Fibroblast of skin of scalp (primary cell): Measurements from ENCODE around the gene KCNIP4.

ENCODE experiments used
- DNase-seq: peaks from one replicate; pipeline ENCODE4 v3.0.0-alpha.2; 2013

Gene KCNIP4

DNA sequence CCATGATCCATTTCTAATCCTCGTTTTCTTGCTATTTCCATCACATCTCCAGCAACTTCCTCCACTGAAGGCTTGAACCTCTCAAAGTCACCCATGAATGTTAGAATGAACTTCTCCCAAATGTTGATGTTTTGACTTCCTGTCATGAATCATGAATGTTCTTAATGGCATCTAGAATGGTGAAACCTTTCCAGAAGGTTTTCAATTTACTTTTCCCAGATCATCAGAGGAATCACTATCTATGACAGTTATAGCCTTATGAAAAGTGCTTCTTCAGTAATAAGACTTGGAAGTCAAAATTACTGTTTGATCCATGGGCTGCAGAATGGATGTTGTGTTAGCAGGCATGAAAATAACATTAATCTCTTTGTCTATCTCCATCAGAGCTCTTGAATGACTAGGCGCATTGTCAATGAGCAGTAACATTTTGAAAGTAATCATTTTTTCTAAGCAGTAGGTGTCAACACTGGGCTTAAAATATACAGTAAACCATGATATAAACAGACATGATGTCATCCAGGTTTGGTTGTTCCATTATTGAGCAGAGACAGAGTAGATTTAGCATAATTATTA lies 268.2 kb downstream of the KCNIP4 start:
- DNase-seq: no peak

DNA sequence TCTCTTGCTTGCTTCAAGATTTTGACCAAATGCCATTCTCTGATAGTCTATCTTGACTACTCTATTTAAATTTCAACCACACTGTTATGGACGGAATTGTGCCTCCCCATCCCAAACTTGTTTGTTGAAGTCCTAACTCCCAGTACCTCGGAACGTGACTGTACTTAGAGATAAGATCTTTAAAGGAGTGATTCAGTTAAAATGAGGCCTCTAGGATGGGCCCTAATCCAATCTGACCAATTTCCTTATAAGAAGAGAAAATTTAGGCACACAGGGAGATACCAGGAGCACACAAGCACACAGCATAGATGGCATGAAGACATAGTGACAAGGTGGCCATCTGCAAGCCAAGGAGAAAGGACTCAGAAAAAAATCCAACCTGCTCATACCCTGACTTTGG lies 269.9 kb downstream of the KCNIP4 start:
- DNase-seq: no peak

GRCh38 chr4:21677173-21677572 lies 271.4 kb downstream of the KCNIP4 start:
- DNase-seq: no peak

- no peak for DNase-seq
Measured at GRCh38 chr4:21664355-21664754, 284.2 kb downstream of the KCNIP4 start.

GRCh38 chr4:21656832-21657231 lies 291.7 kb downstream of the KCNIP4 start:
- DNase-seq: no peak

- DNase-seq: no peak
Measured at GRCh38 chr4:21655031-21655430, 293.5 kb downstream of the KCNIP4 start.

- DNase-seq: no peak
Measured at GRCh38 chr4:21652508-21653231, 295.9 kb downstream of the KCNIP4 start.

DNA sequence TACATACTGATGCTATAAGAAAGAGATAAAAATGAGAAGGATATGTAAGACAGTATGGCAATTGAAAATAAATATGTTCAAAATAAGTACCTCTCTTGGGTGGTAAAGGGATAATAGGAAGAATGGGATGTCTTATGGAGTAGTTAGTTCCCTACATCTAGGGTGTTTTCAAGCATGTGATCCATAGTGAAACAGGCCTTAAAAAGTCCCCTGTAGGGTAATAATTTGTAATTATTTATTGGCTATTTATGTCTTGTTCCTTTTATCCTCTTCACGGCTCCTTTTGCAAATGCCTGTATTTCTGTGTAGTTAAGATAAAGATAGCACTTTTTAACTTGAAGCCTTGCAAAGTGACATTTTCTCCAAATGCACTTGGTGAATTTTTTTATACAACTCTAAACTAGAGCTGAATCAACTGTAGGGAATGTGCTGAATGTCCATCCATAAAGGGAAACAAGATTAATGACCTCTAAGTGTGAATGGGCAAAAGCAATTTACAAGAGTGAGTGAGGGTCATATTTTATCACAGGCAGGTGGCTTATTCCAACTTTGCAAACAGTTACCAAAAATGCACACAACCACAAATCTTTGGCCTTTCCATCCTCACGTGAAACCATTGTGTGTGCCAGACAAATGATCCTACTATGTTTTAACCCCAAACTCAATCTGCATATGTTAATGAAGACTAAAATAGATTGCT lies 299.0 kb downstream of the KCNIP4 start:
- DNase-seq: no peak

DNA sequence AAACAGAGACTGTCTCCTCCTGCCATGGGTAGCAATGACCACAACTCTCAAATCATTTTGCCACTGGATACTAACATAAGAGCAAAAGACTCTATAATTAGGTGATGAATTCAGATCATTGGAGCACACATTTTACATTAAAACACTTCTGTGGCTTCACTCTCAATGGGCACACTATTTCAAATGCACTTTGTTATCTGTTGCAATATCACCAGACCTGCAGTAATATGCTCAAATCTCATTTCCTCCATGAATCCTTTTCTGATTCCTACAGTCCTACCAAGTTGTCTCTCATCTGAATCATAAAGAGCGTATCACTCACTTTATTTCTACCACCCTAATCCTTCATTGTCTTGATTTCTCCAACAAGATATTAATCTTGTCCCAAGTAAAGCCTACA lies 302.8 kb downstream of the KCNIP4 start:
- no peak for DNase-seq

DNA sequence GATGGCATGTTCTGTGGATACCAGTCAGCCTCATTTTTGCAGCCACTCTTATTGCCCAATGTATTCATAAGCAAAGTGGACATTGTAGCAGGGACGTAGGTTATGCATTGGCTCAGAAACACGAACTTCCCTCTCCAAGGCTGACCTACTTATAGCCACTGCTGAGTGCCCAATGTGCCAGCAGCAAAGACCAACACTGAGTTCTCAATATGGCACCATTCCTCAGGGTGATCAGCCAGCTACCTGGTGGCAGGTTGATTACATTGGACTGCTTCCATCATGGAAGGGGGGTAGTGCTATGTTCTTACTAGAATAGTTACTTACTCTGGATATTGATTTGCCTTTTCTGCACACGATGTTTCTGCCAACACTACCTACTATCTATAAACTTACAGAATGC lies 306.9 kb downstream of the KCNIP4 start:
- no peak for DNase-seq

DNA sequence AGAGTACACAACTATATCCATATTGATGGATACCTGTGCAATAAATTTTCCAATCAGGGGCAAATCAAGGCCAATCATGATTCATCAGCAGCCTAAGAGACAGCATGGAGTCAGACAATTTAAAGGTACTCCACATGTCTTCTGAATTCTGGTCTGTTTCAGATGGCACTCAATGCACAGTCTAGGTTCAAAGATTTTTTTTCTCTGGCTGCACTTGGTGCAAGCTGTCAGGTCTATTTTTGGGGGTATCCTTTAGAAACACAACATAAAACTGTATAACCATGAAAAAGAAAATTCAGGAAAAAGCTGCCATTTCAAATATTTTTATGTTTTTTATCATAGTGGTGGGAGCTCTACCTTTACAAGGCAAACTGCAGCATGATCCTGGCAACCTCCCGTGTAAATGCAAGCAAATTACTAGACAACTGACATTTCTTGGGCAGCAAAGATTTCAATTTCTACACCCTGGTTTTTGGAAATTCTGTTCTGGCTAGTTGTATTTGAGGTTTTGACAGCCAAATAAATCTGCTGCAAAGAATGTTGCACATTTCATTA lies 310.3 kb downstream of the KCNIP4 start:
- DNase-seq: no peak

- DNase-seq: no peak
Measured at GRCh38 chr4:21628916-21629610, 319.5 kb downstream of the KCNIP4 start.

GRCh38 chr4:21628116-21628670 lies 320.4 kb downstream of the KCNIP4 start:
- no peak for DNase-seq

- DNase-seq: no peak
Measured at GRCh38 chr4:21625447-21625846, 323.1 kb downstream of the KCNIP4 start.

DNA sequence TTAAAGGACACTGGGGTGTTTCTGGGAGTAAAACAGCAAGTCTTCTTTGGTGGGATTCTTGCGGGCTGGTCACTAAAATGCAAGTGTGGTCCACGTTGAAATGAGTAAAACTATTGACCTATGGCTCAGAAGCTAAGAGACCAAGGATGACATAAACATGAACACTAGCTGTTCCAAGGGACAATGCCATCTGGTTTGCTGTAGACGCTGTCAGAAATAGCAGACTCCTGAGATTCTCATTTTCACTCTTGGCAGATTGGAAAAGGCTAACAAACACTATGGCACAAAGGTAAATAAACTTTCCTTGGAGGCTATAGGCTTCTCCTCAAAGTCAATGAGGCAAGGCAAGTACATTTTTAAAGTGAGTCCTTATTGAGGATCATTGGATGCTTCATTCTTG lies 343.6 kb downstream of the KCNIP4 start:
- DNase-seq: no peak

GRCh38 chr4:21596521-21596920 lies 352.1 kb downstream of the KCNIP4 start:
- no peak for DNase-seq

DNA sequence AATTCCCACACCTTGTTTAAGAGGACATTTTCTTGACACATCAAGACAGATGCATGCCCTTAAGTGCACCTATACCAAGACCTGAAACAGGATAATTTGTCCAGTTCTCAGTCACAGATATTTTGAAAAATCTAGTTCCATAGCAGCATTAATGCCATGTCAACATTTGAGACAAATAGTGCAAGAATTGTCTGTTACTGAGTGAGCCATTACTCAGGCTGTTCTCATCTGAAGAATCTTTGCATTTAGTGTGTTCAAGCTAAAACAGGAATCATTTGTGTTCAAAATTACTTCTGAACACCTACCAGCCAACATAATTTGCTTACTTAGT lies 354.9 kb downstream of the KCNIP4 start:
- no peak for DNase-seq

DNA sequence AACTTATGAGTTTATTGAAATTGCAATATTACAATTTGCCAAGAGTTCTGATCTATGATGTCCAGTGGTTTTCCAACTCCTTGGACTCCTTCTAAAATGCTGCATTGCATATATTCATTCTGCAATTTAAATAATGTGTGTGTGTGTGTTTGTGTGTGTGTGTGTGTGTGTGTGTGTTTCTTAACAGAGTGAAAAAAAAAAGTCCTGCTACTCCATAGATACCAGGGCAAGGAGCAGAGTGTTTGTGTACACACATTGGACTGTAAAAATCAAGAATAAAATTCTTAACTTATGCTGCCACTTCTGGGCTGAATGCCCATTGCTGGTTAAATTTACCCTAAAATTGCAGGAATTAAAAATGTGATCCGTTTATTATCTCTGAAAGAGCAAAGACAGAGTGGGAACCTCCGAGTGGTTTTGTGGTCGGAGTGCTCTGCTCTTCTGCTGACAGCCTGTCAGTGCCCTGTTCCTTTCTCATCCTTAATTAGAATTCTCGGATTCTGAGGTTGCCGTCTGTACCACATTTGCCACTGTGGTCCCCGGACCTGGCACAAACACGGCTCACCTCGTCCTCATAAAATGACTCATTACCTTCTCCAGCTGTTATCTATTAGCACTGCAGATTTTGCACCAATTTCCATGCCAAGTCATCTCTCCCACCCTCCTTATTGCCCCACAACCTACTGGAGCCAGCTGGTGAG lies 355.5 kb downstream of the KCNIP4 start:
- DNase-seq: no peak

DNA sequence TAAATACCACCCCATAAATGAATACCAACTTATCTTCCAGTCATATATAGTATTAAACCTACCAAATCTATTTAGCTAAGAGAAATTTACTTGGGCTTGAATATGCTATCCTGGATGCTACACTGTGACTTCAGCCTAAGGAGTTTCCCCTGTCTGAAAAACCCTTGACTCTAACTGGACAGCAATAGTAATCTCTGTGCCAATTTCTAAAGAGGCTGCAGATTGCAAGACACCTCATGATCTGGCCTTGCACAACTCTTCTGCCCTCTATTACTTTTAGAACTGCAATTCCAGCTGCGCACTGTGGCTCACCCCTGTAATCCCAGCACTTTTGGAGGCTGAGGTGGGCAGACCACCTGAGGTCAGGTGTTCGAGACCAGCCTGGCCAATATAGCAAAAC lies 371.5 kb downstream of the KCNIP4 start:
- DNase-seq: no peak

DNA sequence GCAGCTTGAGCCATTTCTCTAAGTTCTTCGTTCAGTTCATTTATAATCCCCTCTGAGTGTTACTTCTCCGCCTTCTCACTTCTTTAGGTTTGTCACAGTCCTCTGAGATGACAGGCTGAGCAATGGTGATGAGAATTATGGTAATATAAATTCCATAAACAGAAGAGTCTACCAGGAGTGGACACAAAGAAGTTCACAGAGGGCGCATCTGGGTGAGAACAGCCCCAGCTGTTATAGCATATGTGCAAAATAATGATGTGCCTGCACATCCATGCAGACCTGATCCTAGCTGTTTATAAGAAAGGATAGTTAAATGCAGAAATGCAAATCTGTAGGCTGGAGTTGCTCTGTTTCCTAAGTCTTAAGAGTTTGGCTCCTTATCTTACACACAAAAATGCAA lies 377.5 kb downstream of the KCNIP4 start:
- DNase-seq: no peak

DNA sequence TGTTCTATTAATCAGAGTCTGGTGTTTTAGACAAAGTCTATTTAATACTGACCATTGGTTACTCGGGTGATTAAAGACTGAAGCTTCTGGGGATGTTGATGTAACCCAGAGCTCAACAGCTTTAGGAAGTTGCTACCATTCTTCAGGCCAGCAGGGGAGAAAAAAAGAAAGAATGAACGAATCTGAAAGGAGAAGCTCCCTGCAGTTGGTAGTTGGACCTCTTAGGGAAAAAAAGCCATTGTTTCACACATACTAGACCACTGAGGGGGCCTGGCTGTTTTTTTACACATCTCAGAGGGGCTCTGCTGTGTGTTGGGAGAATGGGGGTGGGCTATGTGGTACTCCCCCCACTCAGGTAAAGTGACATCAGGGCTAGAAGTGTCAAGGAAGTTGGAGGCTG lies 378.9 kb downstream of the KCNIP4 start:
- DNase-seq: no peak

GRCh38 chr4:21555083-21555482 lies 393.5 kb downstream of the KCNIP4 start:
- DNase-seq: no peak
